ENCODE data around the gene DCTN2.

DNA sequence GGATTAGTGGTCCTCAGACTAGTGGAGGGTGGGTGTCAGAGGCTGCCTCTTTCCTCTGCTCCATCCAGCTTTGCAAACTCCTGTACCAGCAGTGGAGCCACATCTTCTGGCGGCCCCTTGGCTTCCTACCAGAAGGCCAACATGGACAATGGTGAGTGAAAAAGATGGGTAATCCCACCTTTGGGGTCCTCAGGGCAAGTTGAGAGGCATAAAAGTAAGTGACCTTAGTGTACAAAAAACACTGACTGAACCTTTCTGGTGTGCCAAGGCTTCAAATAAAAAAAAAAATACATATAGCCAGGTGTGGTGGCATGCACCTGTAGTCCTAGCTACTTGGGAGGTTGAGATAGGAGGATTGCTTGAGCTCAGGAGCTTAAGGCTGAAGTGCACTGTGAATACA is 34.8 kb upstream of the DCTN2 start:
- no peak for TF ChIP-seq EP300 (IDR thresholded peaks at IDR 0.05)
- TF ChIP-seq, protein P1, sequence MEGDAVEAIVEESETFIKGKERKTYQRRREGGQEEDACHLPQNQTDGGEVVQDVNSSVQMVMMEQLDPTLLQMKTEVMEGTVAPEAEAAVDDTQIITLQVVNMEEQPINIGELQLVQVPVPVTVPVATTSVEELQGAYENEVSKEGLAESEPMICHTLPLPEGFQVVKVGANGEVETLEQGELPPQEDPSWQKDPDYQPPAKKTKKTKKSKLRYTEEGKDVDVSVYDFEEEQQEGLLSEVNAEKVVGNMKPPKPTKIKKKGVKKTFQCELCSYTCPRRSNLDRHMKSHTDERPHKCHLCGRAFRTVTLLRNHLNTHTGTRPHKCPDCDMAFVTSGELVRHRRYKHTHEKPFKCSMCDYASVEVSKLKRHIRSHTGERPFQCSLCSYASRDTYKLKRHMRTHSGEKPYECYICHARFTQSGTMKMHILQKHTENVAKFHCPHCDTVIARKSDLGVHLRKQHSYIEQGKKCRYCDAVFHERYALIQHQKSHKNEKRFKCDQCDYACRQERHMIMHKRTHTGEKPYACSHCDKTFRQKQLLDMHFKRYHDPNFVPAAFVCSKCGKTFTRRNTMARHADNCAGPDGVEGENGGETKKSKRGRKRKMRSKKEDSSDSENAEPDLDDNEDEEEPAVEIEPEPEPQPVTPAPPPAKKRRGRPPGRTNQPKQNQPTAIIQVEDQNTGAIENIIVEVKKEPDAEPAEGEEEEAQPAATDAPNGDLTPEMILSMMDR (IDR thresholded peaks at IDR 0.05): no peak
- no peak for TF ChIP-seq POLR2AphosphoS5 (IDR thresholded peaks at IDR 0.05)
